GM21619 (cell line): ENCODE data around the gene ZNF132.

Experiments used
- ATAC-seq: cut with Tn5 transposase; IDR thresholded peaks from one replicate; pipeline ENCODE4 v1.9.1; 2021; ENCODE audit not compliant: unreplicated experiment

ZNF132 gene

GRCh38 chr19:58392945-58393724, 46.8 kb downstream of the ZNF132 start:
- no peak for ATAC-seq

- ATAC-seq, result no peak
These were observed 51.8 kb downstream of the ZNF132 start for GRCh38 chr19:58388175-58388526.

GRCh38 chr19:58387338-58388174, 52.4 kb downstream of the ZNF132 start:
- ATAC-seq, result no peak

- peak; percentile 81 for ATAC-seq
These were observed 53.2 kb downstream of the ZNF132 start, which contains the start of gene RPS5 for GRCh38 chr19:58386576-58387337. Gene RPS5 (plus strand): TSS chr19:58387269. CDS start chr19:58388138, 869 bp downstream.

GRCh38 chr19:58385891-58386575, 53.9 kb downstream of the ZNF132 start:
- peak; percentile 3 for ATAC-seq

GRCh38 chr19:58385313-58385890, 54.6 kb downstream of the ZNF132 start:
- no peak for ATAC-seq

GRCh38 chr19:58382997-58383603, 56.9 kb downstream of the ZNF132 start:
- ATAC-seq, result no peak
